WTC11 (cell line): ENCODE results near the gene ARRDC1. TPM values are rescaled to one million over a fixed set of nuclear protein-coding genes. Genes with fewer than 3 reads are reported as not detected.
A peak's percentile ranks its signal among the peaks of the same experiment; 100 is the strongest.

Experiments
- ATAC-seq: fragments of 200-7000 bp; cut with Tn5 transposase; 2 replicates; pipeline ENCODE4 v1.10.0; 2021; ENCODE audit warnings: mild to moderate bottlenecking, moderate library complexity
- CTCF ChIA-PET: fragments of 300-600 bp; sonication (Branson Sonifier 250); formaldehyde crosslinking; loops from one replicate; lab custom pipeline; 2021; ENCODE audit warnings: antibody characterized with exemption; lab: Charles Lee
- POLR2A ChIA-PET: fragments of 350-600 bp; sonication (Branson Sonifier 250); formaldehyde crosslinking; loops from one replicate; lab custom pipeline; 2021; ENCODE audit warnings: antibody characterized with exemption; lab: Charles Lee
- DNase-seq: peaks from one replicate; pipeline ENCODE4 v3.0.0; 2021; ENCODE audit warnings: low spot score
- H3K27ac Mint-ChIP-seq: 2 replicates; pipeline ENCODE4 v1.8.0; 2021; ENCODE audit warnings: mixed read lengths
- H3K27me3 Mint-ChIP-seq: 2 replicates; pipeline ENCODE4 v1.8.0; 2021; ENCODE audit warnings: low read depth, mild to moderate bottlenecking, moderate library complexity, mixed read lengths
- H3K36me3 Mint-ChIP-seq: 2 replicates; pipeline ENCODE4 v1.8.0; 2021; ENCODE audit warnings: mixed read lengths
- H3K4me1 Mint-ChIP-seq: 2 replicates; pipeline ENCODE4 v1.8.0; 2022; ENCODE audit warnings: mixed read lengths
- H3K4me3 Mint-ChIP-seq: 2 replicates; pipeline ENCODE4 v1.8.0; 2021; ENCODE audit warnings: mild to moderate bottlenecking, moderate library complexity, mixed read lengths
- H3K9me3 Mint-ChIP-seq: 2 replicates; pipeline ENCODE4 v1.8.0; 2021; ENCODE audit warnings: mixed read lengths
- ARID4B ChIP-seq: sonication (generic); formaldehyde crosslinking; IDR thresholded peaks from 2 replicates; pipeline ENCODE4 v1.8.0; 2023; ENCODE audit warnings: missing genetic modification reagents, mild to moderate bottlenecking, borderline replicate concordance
- ATF3 ChIP-seq: sonication (generic); formaldehyde crosslinking; conservative IDR thresholded peaks from 2 replicates; pipeline ENCODE4 v1.8.1; 2022; ENCODE audit warnings: mild to moderate bottlenecking, missing genetic modification reagents
- E2F5 ChIP-seq: sonication (generic); formaldehyde crosslinking; IDR thresholded peaks from 2 replicates; pipeline ENCODE4 v1.8.1; 2022; ENCODE audit warnings: mild to moderate bottlenecking, moderate library complexity, missing genetic modification reagents
- ETV6 ChIP-seq: sonication (generic); formaldehyde crosslinking; IDR thresholded peaks from 2 replicates; pipeline ENCODE4 v1.8.1; 2022; ENCODE audit warnings: mild to moderate bottlenecking, missing genetic modification reagents
- FOXK1 ChIP-seq: sonication (generic); formaldehyde crosslinking; IDR thresholded peaks from 2 replicates; pipeline ENCODE4 v1.8.0; 2022; ENCODE audit warnings: mild to moderate bottlenecking, moderate library complexity, missing genetic modification reagents
- FOXP4 ChIP-seq: sonication (generic); formaldehyde crosslinking; IDR thresholded peaks from 2 replicates; pipeline ENCODE4 v1.8.0; 2022; ENCODE audit warnings: mild to moderate bottlenecking, missing genetic modification reagents
- GABPB1 ChIP-seq: sonication (generic); formaldehyde crosslinking; IDR thresholded peaks from 2 replicates; pipeline ENCODE4 v1.8.1; 2023; ENCODE audit warnings: mild to moderate bottlenecking, missing genetic modification reagents
- HMGA2 ChIP-seq: fragments of 250-450 bp; sonication (Bioruptor Pico); IDR thresholded peaks from 2 replicates; pipeline ENCODE4 v1.4.0; 2021; ENCODE audit warnings: mild to moderate bottlenecking, moderate library complexity
- JAZF1 ChIP-seq: fragments of 250-450 bp; sonication (Bioruptor Pico); IDR thresholded peaks from 2 replicates; pipeline ENCODE4 v1.9.0; 2021; ENCODE audit warnings: moderate library complexity, mild to moderate bottlenecking, inconsistent platforms
- KAT7 ChIP-seq: sonication (generic); formaldehyde crosslinking; IDR thresholded peaks from 2 replicates; pipeline ENCODE4 v1.8.1; 2023; ENCODE audit warnings: missing genetic modification reagents, mild to moderate bottlenecking, borderline replicate concordance
- MAX ChIP-seq: sonication (generic); formaldehyde crosslinking; IDR thresholded peaks from 2 replicates; pipeline ENCODE4 v1.8.0; 2022; ENCODE audit warnings: mild to moderate bottlenecking, missing genetic modification reagents
- NFATC4 ChIP-seq: fragments of 250-450 bp; sonication (Bioruptor Pico); IDR thresholded peaks from 2 replicates; pipeline ENCODE4 v1.9.0; 2021; ENCODE audit warnings: mild to moderate bottlenecking
- PRDM15 ChIP-seq: sonication (generic); formaldehyde crosslinking; IDR thresholded peaks from 2 replicates; pipeline ENCODE4 v1.8.0; 2022; ENCODE audit warnings: missing genetic modification reagents
- PRRX2 ChIP-seq: fragments of 250-450 bp; sonication (Bioruptor Pico); IDR thresholded peaks from 2 replicates; pipeline ENCODE4 v1.8.0; 2021; ENCODE audit warnings: mild to moderate bottlenecking
- SMAD4 ChIP-seq: sonication (generic); formaldehyde crosslinking; IDR thresholded peaks from 2 replicates; pipeline ENCODE4 v1.8.0; 2022; ENCODE audit warnings: mild to moderate bottlenecking, missing genetic modification reagents
- ZNF317 ChIP-seq: sonication (generic); formaldehyde crosslinking; IDR thresholded peaks from 2 replicates; pipeline ENCODE4 v1.8.1; 2023; ENCODE audit warnings: low read depth, mild to moderate bottlenecking, moderate library complexity, missing genetic modification reagents, borderline replicate concordance
- ZNF396 ChIP-seq: fragments of 250-450 bp; sonication (Bioruptor Pico); IDR thresholded peaks from 2 replicates; pipeline ENCODE4 v1.8.0; 2021; ENCODE audit warnings: mild to moderate bottlenecking, moderate library complexity, borderline replicate concordance
- ZNF423 ChIP-seq: fragments of 250-450 bp; sonication (Bioruptor Pico); IDR thresholded peaks from 2 replicates; pipeline ENCODE4 v2.1.2; 2022; ENCODE audit warnings: mild to moderate bottlenecking, moderate library complexity
- total RNA-seq: library from RNA; stranded (reverse); gene quantifications from 3 replicates; pipeline ENCODE4 v1.2.3, GENCODE V29; 2021

ARRDC1 gene
- total RNA-seq, 1 experiment from 2014 or later, result 41.3 TPM

GRCh38 chr9:137575364-137575715 lies 30.1 kb upstream of the ARRDC1 start:
- Mint-ChIP-seq H3K27ac (peak overlapping the region; percentile 68), H3K36me3 (peaks cover 45% of the 10 kb centered on the region), H3K9me3 (no peaks in the 10 kb centered on the region), H3K27me3 (no peaks in the 10 kb centered on the region), H3K4me3 (no peak overlapping the region), H3K4me1 (peaks cover 22% of the 10 kb centered on the region)
- TF ChIP-seq PRDM15 (CRISPR knock-in tag), result no peak
- no peak for TF ChIP-seq ETV6
- no peak for DNase-seq
- POLR2A ChIA-PET, result no interaction called here
- CTCF ChIA-PET, result no interaction called here
- ATAC-seq, result no peak

- ATAC-seq (no peak), DNase-seq (no peak)
- H3K36me3 Mint-ChIP-seq, result peaks cover 39% of the 10 kb centered on the region
- no peak for TF ChIP-seq MAX (CRISPR knock-in tag)
- TF ChIP-seq ZNF396 (CRISPR knock-in tag), result no peak
- TF ChIP-seq GABPB1 (CRISPR knock-in tag), result no peak
- TF ChIP-seq ATF3 (CRISPR knock-in tag), result no peak
- TF ChIP-seq HMGA2 (CRISPR knock-in tag), result no peak
- TF ChIP-seq FOXK1 (CRISPR knock-in tag), result no peak
- TF ChIP-seq NFATC4 (CRISPR knock-in tag), result no peak
- TF ChIP-seq SMAD4 (CRISPR knock-in tag), result no peak
- no peak for TF ChIP-seq JAZF1 (CRISPR knock-in tag)
- TF ChIP-seq ZNF317 (CRISPR knock-in tag), result no peak
- ChIA-PET POLR2A (no interaction called here), CTCF (interaction anchor here (1.7 kb wide), 1 partner anchor 15 kb away, joined by 4 read pairs; the partner anchor contains the start of gene ZMYND19)
- H3K4me1 Mint-ChIP-seq, result peaks cover 25% of the 10 kb centered on the region
- peak overlapping the region; percentile 68 for H3K27ac Mint-ChIP-seq
- no peak overlapping the region for H3K4me3 Mint-ChIP-seq
- H3K27me3 Mint-ChIP-seq, result no peaks in the 10 kb centered on the region
- no peaks in the 10 kb centered on the region for H3K9me3 Mint-ChIP-seq
Observed at GRCh38 chr9:137575716-137576411, 29.6 kb upstream of the ARRDC1 start.

GRCh38 chr9:137578518-137579258 lies 26.8 kb upstream of the ARRDC1 start, which contains the start of gene DPH7:
Gene DPH7 (minus strand): TSS chr9:137578925. CDS start chr9:137578777, 148 bp downstream.
- ChIA-PET POLR2A (interaction anchor here (1.0 to 1.9 kb wide), 2 partner anchors 10 to 40 kb away, joined by 3 to 7 read pairs; partner anchors contain the start of gene EHMT1), CTCF (interaction anchor here (0.6 to 4.2 kb wide), 15 partner anchors 9 to 444 kb away, joined by 3 to 51 read pairs (median 4); partner anchors contain the start of genes ARRDC1, MRPL41 and ZMYND19)
- ATAC-seq, result peak; percentile 83
- Mint-ChIP-seq H3K27me3 (no peaks in the 10 kb centered on the region), H3K4me1 (peaks cover 28% of the 10 kb centered on the region), H3K27ac (peak within 1 kb of the TSS; percentile 36), H3K4me3 (peak within 1 kb of the TSS; percentile 80), H3K36me3 (peaks cover 38% of the 10 kb centered on the region), H3K9me3 (no peaks in the 10 kb centered on the region)
- peak; percentile 96 for DNase-seq
- peak; percentile 91 for TF ChIP-seq ZNF423 (CRISPR knock-in tag)
- TF ChIP-seq FOXP4 (CRISPR knock-in tag), result peak; percentile 67; the same call in 1 of the 2 replicates
- TF ChIP-seq E2F5 (CRISPR knock-in tag), result peak; percentile 92
- TF ChIP-seq PRRX2 (CRISPR knock-in tag), result 0 out of 2 replicates have a peak, but pooled peaks have one; percentile 24
- TF ChIP-seq ARID4B (CRISPR knock-in tag), result peak; percentile 16; the same call in 1 of the 2 replicates
- no peak for TF ChIP-seq ZNF396 (CRISPR knock-in tag)
- peak; percentile 79 for TF ChIP-seq FOXK1 (CRISPR knock-in tag)
- peak; percentile 88; the same call in 1 of the 2 replicates for TF ChIP-seq KAT7 (CRISPR knock-in tag)
